ENCODE data around the gene SEC61A1. TPM values are rescaled to one million over a fixed set of nuclear protein-coding genes. Genes with fewer than 3 reads are reported as not detected.

SEC61A1 gene
- 100 to 1,000 TPM in 9 of 12 donors, 10 to 100 TPM in 2, not detected in 1; 80.0 to 146 (median 107) TPM for polyA plus RNA-seq (ENCODE audit: insufficient read length in 12 of 12)
- long read RNA-seq, donor 1, transcript SEC61A1-201 (12 exons, 3,635 nt), result major isoform, 23 of 144 reads
- long read RNA-seq, donor 1, partial matches to known transcripts, result 99 of 144 reads
- long read RNA-seq, donor 1, other reads (novel, unspliced or antisense), result 20 of 144 reads
- long read RNA-seq, donor 2, transcript SEC61A1-201 (12 exons, 3,635 nt), result major isoform, 35 of 66 reads
- long read RNA-seq, donor 2, partial matches to known transcripts, result 30 of 66 reads
- long read RNA-seq, donor 2, other reads (novel, unspliced or antisense), result 0 of 66 reads
- long read RNA-seq, donor 3, transcript SEC61A1-201 (12 exons, 3,635 nt), result major isoform, 16 of 21 reads
- long read RNA-seq, donor 3, partial matches to known transcripts, result 5 of 21 reads
- long read RNA-seq, donor 3, other reads (novel, unspliced or antisense), result 0 of 21 reads
- long read RNA-seq, donor 4, transcript SEC61A1-201 (12 exons, 3,635 nt), result major isoform, 5 of 14 reads
- long read RNA-seq, donor 4, partial matches to known transcripts, result 8 of 14 reads
- long read RNA-seq, donor 4, other reads (novel, unspliced or antisense), result 0 of 14 reads
- long read RNA-seq, donor 5, transcript SEC61A1-201 (12 exons, 3,635 nt), result major isoform, 37 of 62 reads
- long read RNA-seq, donor 5, partial matches to known transcripts, result 23 of 62 reads
- long read RNA-seq, donor 5, other reads (novel, unspliced or antisense), result 0 of 62 reads
- long read RNA-seq, donor 6, transcript SEC61A1-201 (12 exons, 3,635 nt), result major isoform, 23 of 35 reads
- long read RNA-seq, donor 6, partial matches to known transcripts, result 12 of 35 reads
- long read RNA-seq, donor 6, other reads (novel, unspliced or antisense), result 0 of 35 reads
- long read RNA-seq, donor 7, transcript SEC61A1-201 (12 exons, 3,635 nt), result major isoform, 18 of 31 reads
- long read RNA-seq, donor 7, partial matches to known transcripts, result 13 of 31 reads
- long read RNA-seq, donor 7, other reads (novel, unspliced or antisense), result 0 of 31 reads
- long read RNA-seq, donor 8, transcript SEC61A1-201 (12 exons, 3,635 nt), result major isoform, 24 of 45 reads
- long read RNA-seq, donor 8, partial matches to known transcripts, result 20 of 45 reads
- long read RNA-seq, donor 8, other reads (novel, unspliced or antisense), result 0 of 45 reads
- long read RNA-seq, donor 9, transcript SEC61A1-201 (12 exons, 3,635 nt), result major isoform, 8 of 101 reads
- long read RNA-seq, donor 9, partial matches to known transcripts, result 83 of 101 reads
- long read RNA-seq, donor 9, other reads (novel, unspliced or antisense), result 10 of 101 reads
- long read RNA-seq, donor 10, transcript SEC61A1-201 (12 exons, 3,635 nt), result major isoform, 24 of 39 reads
- long read RNA-seq, donor 10, partial matches to known transcripts, result 14 of 39 reads
- long read RNA-seq, donor 10, other reads (novel, unspliced or antisense), result 0 of 39 reads
- long read RNA-seq, donor 11, transcript SEC61A1-201 (12 exons, 3,635 nt), result major isoform, 28 of 46 reads
- long read RNA-seq, donor 11, partial matches to known transcripts, result 18 of 46 reads
- long read RNA-seq, donor 11, other reads (novel, unspliced or antisense), result 0 of 46 reads

DNA sequence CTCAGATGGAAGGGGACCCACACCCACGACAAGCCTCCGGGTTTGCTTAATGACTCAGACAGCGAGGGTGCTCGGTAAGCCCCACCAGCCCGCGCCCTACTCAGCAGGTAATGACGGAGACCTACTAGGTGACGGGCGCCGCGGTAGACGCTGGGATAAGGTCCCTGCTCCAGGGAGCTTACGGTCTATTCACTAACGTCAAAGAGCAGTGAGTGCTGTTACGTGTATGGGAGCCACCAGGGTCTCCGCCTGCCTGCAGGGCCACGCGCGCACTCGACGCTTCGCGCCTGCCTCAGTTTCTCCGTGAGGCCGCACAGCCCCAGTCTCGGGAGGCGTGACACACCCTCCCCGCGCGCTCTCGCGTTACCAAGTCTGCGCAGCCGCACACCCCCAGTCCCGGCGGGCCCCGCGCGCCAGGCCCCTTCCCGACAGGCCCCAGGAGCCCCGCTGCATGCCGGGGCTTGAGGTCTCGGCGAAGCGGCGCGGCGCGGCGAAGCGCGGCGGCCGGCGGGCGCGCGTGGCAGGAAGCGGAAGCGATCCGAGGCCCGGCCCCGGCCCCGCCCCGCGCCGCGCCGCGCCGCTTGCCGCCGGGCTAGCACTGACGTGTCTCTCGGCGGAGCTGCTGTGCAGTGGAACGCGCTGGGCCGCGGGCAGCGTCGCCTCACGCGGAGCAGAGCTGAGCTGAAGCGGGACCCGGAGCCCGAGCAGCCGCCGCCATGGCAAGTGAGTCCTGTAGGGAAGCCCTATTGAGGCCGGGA lies at the start of gene SEC61A1:
Gene SEC61A1, plus strand, starts transcription at position 601 of the 758 bp plus-strand sequence. Its CDS starts 116 bp downstream, at position 717.
- DNase-seq, result peak; percentile 94

DNA sequence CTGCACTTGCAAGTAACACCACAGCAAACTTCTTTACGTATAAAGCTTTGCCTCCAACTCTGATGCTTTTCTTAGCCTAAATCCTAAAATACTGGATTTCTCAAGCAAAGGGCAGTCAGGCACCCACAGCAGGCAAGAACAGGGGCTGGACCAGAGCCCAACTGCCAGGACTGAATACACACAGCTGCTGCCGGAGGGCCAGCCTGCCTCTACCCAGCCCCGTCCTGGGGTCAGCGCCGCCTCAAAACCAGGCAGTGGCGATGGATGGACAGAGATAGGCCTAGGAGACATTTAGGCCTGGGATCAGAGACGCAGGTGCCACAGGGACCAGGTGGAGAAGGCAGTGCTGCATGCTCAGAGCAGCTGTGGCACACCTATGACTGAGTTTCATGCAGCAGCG lies 47.6 kb upstream of the SEC61A1 start:
- DNase-seq, result no peak

DNA sequence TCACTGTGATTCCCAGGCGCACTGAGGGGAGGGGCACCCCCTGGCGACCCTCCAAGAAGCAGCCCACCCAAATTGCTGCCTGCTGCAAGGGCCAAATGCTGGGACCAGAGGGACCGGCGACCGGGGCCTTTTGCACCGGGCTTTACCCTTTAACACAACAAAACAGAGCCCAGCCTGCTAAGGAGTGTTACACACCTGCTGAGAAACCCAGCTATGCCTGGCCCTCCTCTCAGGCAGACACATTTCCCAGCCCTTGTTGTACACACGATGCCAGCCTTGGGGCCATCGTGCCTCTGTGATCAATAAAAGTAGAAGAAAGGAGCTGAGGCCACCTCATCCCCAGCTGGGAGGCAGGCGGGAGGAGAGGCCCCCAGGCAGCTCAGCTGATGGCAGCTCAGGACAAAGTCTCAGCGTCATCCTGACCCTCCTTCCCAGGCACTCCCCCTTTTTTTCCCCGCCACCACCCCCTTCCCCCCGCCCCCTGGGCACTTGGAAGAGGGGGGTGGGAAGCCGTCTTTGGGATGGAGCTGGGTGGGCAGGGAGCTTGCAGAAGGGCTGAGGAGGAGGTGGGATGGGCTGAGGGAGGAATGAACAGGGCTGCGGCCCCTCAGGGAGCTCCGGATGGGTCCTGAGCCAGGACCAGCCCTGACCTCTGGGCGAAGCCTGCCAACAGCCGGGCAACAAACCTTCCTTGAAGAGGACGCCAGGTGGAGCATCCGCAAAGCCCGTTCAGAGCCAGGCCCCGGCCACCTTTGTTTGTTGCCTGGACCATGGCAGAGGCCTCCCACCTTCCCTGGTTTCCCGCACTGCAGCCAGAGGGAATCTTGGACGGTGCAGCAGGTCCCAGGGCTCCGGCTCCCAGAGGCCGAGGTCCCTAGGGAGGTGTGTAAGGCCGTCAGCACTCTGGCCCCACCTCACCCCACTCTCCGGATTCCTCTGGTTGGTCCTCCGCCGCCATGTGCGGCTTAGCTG lies 45.9 kb upstream of the SEC61A1 start:
- no peak for DNase-seq

DNA sequence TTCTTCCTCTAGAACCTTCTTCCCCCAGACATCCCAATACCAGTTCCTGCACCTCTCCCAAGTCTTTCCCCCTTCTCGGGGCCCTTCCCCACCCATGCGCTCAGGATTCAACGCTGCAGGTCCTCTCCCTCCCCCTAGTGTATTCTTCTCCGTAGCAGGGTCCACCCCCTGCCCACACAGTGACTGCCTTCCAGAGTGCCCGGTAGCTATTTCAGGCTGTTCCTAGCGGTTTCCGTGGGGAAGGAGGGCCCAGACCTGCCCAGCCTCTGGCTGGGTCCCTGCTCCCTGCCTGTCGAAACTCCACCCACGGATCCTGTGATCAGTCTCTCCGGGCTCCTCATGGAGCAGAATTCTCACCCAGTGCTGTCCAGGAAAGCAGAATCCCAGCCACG lies 45.2 kb upstream of the SEC61A1 start:
- DNase-seq, result no peak

DNA sequence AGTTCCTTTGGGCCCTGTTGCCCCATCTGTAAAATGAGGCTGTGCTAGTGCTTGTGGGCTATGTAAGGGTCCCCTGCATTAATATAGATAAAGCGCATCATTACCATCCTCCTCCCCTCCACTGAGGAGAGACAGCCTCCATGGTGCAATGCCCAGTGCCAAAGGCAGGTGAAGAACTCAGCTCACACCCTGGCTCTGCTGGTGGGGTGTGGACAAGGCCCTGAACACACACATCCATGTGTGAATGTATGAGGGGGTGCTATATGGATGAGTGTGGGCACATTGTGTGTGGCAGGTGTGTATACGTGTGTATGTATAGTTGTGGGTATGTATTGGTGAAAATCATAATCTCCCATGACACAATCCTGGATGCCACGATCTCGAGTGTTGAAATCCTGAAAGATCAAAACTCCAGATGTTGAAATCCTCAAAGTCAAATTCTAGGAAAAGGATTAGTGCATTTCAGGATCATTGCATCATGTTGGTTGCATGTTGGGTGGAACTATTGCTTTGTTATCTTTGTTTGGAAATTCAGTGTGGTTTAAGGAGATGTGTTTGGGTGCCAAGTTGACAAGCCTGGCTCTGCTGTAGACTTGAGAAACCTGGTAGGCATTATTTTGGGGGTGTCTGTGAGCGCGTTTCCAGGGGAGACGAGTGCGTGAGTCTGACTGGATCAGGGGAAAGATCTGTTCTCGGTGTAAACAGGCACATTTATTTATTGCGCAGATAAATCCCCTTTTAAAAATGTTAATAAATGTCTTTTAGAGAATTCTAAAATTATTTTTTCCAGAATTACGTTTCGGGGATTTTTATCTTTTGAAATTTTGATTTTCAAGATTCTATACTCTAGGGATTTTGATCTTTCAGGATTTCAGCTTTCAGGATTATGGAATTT lies 42.0 kb upstream of the SEC61A1 start:
- no peak for DNase-seq

DNA sequence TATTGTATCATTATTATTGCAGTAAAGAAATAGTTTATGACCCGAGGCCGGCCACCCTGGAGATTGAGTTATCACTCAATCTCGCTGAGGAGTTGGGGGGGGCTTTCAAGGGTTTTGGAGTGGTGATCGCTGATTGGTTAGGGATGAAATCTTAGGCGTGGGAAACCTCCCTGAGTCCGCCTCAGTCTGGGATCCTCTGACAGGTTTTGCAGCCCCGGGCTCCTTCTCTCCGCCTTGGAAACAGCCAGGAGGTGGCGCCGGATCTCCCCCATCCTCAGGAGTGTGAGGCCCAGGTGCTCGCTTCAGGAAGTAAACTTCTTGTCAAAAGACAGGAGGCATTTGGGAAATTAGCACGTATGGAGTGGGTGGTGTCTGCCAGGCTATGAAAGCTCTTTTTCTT lies 41.1 kb upstream of the SEC61A1 start:
- DNase-seq, result no peak

DNA sequence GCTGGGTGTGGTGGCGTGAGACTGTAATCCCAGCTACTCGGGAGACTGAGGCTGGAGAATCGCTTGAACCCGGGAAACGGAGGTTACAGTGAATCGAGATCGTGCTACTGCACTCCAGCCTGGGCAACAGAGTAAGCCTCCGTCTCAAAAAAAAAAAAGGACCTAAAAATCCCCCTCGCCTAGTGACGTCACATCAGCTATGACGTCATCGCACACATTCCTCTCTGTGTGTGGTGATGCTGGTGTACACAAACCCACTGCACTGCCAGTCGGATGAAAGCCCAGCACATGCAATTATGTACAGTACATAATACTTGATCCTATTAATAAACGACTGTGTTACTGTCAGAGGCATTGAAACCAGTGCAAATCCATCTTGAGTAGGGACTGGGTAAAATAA lies 40.2 kb upstream of the SEC61A1 start:
- DNase-seq, result no peak

DNA sequence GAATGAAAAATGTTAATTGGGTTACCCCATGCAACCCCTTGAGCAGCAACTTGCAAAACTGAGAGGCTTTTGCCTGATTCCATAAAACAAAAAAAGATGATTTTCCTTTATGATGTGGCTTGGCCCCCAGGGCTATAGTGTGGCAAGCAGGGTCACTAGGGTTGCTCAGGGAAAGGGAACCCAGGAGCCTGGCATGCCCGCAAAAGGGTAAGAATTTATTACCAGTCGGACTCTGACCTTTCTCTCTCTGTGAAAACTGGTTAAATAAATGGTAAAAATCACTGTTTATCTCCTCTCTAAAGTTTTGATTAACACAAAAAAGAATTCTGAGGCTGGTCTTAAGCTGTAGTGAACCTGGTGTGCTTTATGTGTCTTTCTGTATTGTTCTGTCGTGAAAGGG lies 37.7 kb upstream of the SEC61A1 start:
- no peak for DNase-seq

DNA sequence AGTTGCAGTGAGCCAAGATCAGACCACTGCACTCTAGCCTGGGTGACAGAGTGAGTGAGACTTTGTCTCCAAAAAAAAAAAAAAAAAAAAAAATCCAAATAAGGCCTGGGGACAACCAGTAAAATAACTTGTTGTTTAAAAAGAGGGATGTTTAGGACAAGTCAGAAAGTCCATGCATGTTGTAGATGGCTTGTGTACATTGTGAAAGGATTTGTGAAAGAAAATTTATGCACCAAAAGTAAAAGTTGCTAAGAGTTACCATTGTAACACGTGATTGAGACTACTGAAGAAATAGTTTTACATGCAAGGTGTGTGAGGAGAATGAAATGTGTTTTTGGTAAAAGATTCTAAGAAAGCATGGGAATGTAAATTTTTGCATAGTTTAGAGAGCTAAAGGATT lies 35.7 kb upstream of the SEC61A1 start:
- DNase-seq, result no peak

DNA sequence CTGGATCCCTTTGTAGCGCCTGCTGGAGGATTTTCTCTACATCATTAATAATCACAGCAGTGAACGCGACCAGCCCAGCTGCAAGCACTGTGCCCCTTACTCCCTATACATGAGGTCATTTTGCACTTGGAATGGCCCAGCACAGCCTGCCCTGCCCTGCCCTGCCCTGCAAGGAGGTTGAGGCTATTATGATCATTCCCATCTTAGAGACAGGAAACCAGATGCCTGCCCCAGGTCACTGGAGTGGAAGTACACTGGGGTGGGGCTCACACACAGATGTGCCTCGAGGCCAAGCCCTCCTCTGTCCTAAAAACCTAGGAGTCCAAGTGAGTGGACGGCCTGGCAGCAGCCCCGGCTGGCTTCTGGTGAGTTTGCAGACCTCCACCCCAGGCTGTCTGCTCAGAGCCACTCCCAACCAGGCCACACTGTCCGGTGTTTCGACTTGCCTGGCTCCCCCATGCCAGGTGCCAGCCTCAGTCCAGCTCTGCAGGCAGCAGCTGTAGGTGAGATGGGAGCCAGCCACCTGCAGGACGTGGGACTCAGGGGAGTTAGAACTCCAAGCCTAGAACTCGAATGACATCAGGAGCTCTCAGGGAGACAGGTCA lies 30.4 kb upstream of the SEC61A1 start:
- no peak for DNase-seq

DNA sequence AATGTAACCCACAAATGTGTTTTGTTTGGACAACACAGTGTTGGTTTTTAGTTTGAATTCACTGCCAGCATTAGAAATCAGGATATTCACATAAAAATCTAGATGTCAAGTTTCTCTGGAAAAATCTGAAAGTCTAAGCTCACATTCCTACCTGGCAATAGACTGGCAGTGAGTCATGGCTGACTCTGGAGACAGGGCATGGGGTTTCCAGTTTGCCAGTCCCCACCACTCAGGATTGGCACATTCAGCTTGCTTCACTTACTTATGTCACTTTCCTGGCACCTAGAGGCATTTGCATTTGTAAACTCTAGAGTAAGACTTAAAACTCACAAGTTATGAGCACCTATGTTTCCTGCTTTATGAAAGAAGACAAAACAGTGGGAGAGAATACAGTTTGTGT lies 19.1 kb upstream of the SEC61A1 start:
- DNase-seq, result no peak

DNA sequence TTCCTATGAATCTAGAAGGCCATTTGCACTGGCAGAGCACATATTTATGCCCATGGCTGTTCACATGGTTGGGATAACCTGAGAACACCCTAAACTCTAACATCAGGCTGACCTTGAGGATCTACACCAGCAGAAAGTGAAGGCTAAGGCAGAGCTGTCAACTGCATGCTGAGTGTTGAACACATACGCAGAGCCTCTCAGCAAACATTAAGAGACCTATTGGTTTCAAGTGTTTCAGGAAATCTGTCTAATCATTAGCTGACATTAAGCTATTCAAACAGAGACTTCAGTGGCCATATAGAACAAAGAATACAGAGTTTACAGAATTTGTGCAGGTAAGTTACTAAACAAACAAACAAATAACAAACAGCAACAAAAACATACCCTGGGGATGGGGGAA lies 16.1 kb upstream of the SEC61A1 start:
- DNase-seq, result no peak

DNA sequence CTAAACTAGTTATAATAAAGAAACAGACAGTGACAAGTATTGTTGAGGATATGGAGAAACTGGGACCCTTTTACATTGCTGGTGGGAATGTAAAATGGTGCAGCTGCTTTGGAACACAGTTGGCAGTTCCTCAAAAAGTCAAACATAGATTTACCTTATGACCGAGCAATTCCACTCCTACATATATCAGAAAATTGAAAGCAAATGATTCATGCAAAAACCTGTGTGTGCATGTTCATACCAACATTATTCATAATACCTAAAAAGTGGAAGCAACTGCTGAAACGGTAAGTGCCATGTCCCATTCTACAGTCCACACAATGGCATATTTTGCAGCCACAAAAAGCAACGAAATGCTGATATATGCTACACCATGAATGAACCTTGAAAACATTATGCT lies 12.2 kb upstream of the SEC61A1 start:
- no peak for DNase-seq

DNA sequence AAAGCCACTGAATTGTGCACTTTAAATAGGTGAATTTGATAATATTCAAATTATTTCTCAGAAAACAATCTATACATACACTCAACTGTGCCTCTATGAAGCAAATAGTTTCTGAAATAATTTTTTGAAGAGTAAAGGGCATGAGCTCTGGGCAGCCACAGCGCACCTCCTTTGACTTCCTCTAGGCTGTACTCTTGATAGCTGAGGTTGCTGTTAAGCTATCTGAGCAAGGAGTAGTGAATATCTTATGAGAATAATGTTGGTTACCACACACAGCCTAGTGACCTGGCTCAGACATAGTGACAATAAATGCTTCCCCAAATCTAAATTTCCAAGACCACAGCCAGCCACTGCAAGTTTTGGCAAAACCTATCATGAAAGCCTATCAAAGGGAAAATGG lies 11.6 kb upstream of the SEC61A1 start:
- no peak for DNase-seq

DNA sequence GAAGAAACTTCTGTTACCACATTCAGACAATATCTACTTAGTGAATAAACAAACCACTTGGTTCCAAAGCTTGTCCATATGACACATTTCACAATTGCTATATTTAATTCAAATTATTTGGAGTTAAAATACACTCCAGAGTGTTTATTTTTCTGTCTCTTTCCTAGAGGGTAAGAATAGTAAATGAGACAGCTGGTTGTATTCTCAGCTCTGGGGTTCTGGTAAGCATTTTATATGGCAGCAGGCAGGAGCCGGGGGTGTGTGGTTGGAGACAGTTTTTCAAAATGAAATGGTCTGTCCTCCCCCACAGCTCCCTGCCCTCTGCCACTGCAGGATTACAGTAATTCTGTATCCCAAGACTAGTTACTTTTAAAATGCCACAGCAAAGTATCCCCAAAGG lies 10.9 kb upstream of the SEC61A1 start:
- no peak for DNase-seq

DNA sequence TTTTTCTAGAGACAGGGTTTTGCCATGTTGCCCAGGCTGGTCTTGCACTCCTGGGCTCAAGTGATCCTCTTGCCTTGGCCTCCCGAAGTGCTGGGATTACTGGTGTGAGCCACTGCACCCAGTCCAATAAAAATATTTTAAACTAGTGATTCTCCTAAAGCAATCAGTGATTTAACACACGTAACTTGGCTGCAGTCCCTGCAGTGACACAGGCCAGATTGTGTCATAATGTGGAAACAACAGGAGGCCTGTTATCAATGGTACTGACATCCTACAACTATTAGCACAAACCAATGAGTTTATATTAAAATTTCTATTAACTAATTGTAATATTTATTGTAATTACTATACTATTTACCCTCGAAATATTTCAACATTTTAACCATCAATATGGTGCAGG lies 1.6 kb upstream of the SEC61A1 start:
- DNase-seq, result no peak

DNA sequence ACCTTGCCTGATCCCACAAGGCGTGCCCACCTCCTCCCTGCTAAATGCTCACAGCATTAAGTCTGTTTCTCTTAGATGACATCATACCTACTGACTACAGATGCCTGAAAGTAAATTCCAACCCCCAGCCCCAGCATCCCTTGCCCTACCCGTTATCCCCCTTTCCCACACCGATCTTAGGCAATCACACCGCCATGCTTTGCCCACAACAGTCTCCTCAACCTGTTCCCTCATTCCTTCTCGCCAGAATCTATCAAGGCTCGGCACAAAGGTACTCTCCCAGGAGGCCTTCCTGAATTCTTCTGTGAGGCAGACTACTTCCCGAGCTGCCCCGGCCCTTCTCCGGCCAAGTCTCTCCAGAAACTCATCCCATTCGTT lies 789 bp upstream of the SEC61A1 start:
- no peak for DNase-seq
